Keratinocyte (primary cell): Measurements from ENCODE around the gene HBZ. TPM values are rescaled to one million over a fixed set of nuclear protein-coding genes. Genes with fewer than 3 reads are reported as not detected.

Experiments
- DNase-seq: peaks from one replicate; pipeline ENCODE4 v3.0.0-alpha.2; 2011; ENCODE audit warnings: low read depth, missing footprints, low spot score
- FAIRE-seq: peaks from 2 replicates; lab custom pipeline; 2011; peaks lifted over from hg19 to GRCh38; lab: Jason Lieb, UNC
- H2AFZ ChIP-seq: 2 replicates; pipeline ENCODE4 v1.6.0; 2012; ENCODE audit warnings: low read length, control low read depth, inconsistent platforms; ENCODE audit not compliant: control insufficient read depth
- H3K27ac ChIP-seq: 2 replicates; pipeline ENCODE4 v1.5.1; 2011; ENCODE audit warnings: low read length; ENCODE audit not compliant: control insufficient read depth, insufficient read depth
- H3K27me3 ChIP-seq: 3 replicates; pipeline ENCODE4 v1.6.0; 2011; ENCODE audit warnings: low read length; ENCODE audit not compliant: control insufficient read depth, insufficient read depth; ENCODE audit errors: extremely low read depth
- H3K36me3 ChIP-seq, 2 experiments: 2 replicates in 1 of 2; 3 replicates in 1 of 2; pipeline ENCODE4 v1.5.1; 2011; ENCODE audit warnings: low read length in 2 of 2, mild to moderate bottlenecking in 1 of 2; ENCODE audit not compliant: control insufficient read depth in 2 of 2, insufficient read depth in 2 of 2; ENCODE audit errors: extremely low read depth in 1 of 2
- H3K4me1 ChIP-seq: 3 replicates; pipeline ENCODE4 v1.5.1; 2011; ENCODE audit warnings: low read length; ENCODE audit not compliant: control insufficient read depth, insufficient read depth; ENCODE audit errors: extremely low read depth
- H3K4me2 ChIP-seq: 3 replicates; pipeline ENCODE4 v1.6.0; 2011; ENCODE audit warnings: low read depth, low read length; ENCODE audit not compliant: control insufficient read depth, insufficient read depth; ENCODE audit errors: extremely low read depth
- H3K4me3 ChIP-seq, 3 experiments: fragments of 200-600 bp in 1 of 3; sonication (generic) in 1 of 3; 2 replicates in 2 of 3; 3 replicates in 1 of 3; pipeline ENCODE4 v1.5.1; 2011 to 2016; ENCODE audit warnings: low read length in 3 of 3, mild to moderate bottlenecking in 3 of 3, control low read depth in 2 of 3, inconsistent platforms in 1 of 3, low read depth in 1 of 3, mixed read lengths in 1 of 3, mixed run types in 1 of 3, moderate library complexity in 1 of 3; ENCODE audit not compliant: control insufficient read depth in 2 of 3, insufficient read depth in 2 of 3; ENCODE audit errors: extremely low read depth in 1 of 3
- H3K79me2 ChIP-seq: 2 replicates; pipeline ENCODE4 v1.6.0; 2012; ENCODE audit warnings: low read length; ENCODE audit not compliant: control insufficient read depth, insufficient read depth
- H3K9ac ChIP-seq: 3 replicates; pipeline ENCODE4 v1.6.0; 2011; ENCODE audit warnings: low read length; ENCODE audit not compliant: control insufficient read depth, insufficient read depth; ENCODE audit errors: extremely low read depth
- H3K9me1 ChIP-seq: 3 replicates; pipeline ENCODE4 v1.6.0; 2011; ENCODE audit warnings: low read length; ENCODE audit not compliant: control insufficient read depth, insufficient read depth; ENCODE audit errors: extremely low read depth
- H3K9me3 ChIP-seq: 2 replicates; pipeline ENCODE4 v1.5.1; 2012; ENCODE audit warnings: low read depth, low read length; ENCODE audit not compliant: control insufficient read depth
- H4K20me1 ChIP-seq: 3 replicates; pipeline ENCODE4 v1.6.0; 2011; ENCODE audit warnings: low read length; ENCODE audit not compliant: control insufficient read depth, insufficient read depth; ENCODE audit errors: extremely low read depth
- EZH2 ChIP-seq: IDR thresholded peaks from one replicate; pipeline ENCODE4 v1.6.1; 2012; ENCODE audit warnings: inconsistent platforms, mild to moderate bottlenecking, low read length, moderate library complexity
- dilution Hi-C: fragments of 300-500 bp; cut with MboI; formaldehyde crosslinking; loops from one replicate; pipeline ENCODE4 v1.7.0; 2020; ENCODE audit warnings: low sequenced_read_pairs; ENCODE audit not compliant: extremely low pct_ligation_motif_present
- polyA plus RNA-seq, 5 experiments: library from polyadenylated mRNA; depleted of rRNA in 3 of 5; stranded (reverse) in 3 of 5; stranded (forward) in 1 of 5; unstranded in 1 of 5; fragments of >200 nt; gene quantifications; 1 replicate in 1 of 5; 2 replicates in 3 of 5; 3 replicates in 1 of 5; pipeline versions ENCODE4 v1.2.1 to v1.2.3, GENCODE V29; 2011 to 2012; ENCODE audit warnings: missing spikeins in 2 of 5, low read depth in 1 of 5, low replicate concordance in 1 of 5
- TF ChIP-seq, protein P1 (sequence below), 3 experiments: IDR thresholded peaks in 1 of 3; conservative IDR thresholded peaks in 1 of 3; optimal IDR thresholded peaks in 1 of 3; 2 replicates in 2 of 3; 3 replicates in 1 of 3; pipeline versions ENCODE3 to v1.5.1; 2011; ENCODE audit warnings: low read length in 3 of 3, mild to moderate bottlenecking in 3 of 3, moderate library complexity in 2 of 3, control low read depth in 1 of 3, inconsistent platforms in 1 of 3; ENCODE audit not compliant: insufficient read depth in 2 of 3; ENCODE audit errors: extremely low read depth in 1 of 3

The HBZ gene
- polyA plus RNA-seq, 1 donor (not counting 4 experiments of a cell fraction or from before 2014, with no cell fraction given), result not detected

DNA sequence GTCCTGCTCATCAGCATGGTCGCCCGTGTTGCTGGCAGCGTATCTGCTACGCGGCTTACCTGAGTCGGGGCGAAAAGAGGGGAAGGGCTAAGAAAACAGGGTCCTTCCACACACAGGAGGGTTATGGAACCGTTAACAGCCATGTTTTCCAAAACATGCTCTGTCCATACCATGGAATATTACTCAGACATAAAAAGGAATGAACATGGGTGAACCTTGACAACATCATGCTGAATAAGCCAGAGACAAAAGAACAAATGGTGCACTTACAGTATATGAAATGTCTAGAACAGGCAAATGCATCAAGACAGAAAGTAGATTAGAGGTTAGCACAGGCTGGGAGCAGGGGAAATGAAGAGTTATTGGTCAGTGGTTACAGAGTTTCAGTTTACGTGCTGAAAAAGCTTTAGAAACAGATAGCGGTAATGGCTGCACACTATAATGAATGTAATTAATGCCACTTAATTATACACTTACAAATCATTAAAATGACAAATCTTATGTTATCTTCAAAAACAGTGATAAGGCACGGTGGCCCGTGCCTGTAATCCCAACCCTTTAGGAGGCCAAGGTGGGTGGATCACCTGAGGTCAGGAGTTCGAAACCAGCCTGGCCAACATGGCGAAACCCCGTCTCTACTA lies 21.8 kb upstream of the HBZ start:
- TF ChIP-seq EZH2, result no peak
- TF ChIP-seq, protein P1, sequence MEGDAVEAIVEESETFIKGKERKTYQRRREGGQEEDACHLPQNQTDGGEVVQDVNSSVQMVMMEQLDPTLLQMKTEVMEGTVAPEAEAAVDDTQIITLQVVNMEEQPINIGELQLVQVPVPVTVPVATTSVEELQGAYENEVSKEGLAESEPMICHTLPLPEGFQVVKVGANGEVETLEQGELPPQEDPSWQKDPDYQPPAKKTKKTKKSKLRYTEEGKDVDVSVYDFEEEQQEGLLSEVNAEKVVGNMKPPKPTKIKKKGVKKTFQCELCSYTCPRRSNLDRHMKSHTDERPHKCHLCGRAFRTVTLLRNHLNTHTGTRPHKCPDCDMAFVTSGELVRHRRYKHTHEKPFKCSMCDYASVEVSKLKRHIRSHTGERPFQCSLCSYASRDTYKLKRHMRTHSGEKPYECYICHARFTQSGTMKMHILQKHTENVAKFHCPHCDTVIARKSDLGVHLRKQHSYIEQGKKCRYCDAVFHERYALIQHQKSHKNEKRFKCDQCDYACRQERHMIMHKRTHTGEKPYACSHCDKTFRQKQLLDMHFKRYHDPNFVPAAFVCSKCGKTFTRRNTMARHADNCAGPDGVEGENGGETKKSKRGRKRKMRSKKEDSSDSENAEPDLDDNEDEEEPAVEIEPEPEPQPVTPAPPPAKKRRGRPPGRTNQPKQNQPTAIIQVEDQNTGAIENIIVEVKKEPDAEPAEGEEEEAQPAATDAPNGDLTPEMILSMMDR (optimal IDR thresholded peaks at IDR 0.05 in 1 of 3, IDR thresholded peaks at IDR 0.05 in 1 of 3, conservative IDR thresholded peaks at IDR 0.05 in 1 of 3; ENCODE audit: extremely low read depth in 1 of 3, insufficient read depth in 2 of 3, low read length in 3 of 3), result no peak
- no peaks in the 10 kb centered on the region for H3K9me3 ChIP-seq
- dilution Hi-C loops, result no loop called here
- H4K20me1 ChIP-seq, result no peaks in the 10 kb centered on the region
- H3K27ac ChIP-seq, result no peak overlapping the region
- H2AFZ ChIP-seq, result no peak overlapping the region
- FAIRE-seq (no peak), DNase-seq (no peak)
- no peak overlapping the region for H3K4me3 ChIP-seq
- H3K36me3 ChIP-seq, result peaks cover 2 to 7% of the 10 kb centered on the region in 2 experiments
- peaks cover 33% of the 10 kb centered on the region for H3K79me2 ChIP-seq
- H3K9me1 ChIP-seq, result no peaks in the 10 kb centered on the region
- no peak overlapping the region for H3K9ac ChIP-seq
- H3K4me1 ChIP-seq, result no peaks in the 10 kb centered on the region
- no peaks in the 10 kb centered on the region for H3K27me3 ChIP-seq
- no peak overlapping the region for H3K4me2 ChIP-seq

DNA sequence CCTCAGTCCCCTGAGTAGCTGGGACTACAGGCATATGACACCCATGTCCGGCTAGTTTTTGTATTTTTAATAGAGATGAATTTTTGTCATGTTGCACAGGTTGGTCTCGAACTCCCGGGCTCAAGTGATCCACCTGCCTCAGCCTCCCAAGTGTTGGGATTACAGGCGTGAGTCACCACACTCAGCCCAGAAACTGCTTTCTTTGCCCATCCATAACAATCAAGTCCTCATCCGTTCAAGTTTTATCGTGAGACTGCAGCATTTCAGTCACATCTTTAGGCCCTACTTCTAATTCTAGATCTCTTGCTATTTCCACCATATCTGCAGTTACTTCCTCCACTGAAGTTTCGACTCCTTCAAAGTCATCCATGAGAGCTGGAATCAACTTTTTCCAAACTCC lies 20.3 kb upstream of the HBZ start:
- Histone ChIP-seq H3K4me2 (no peak overlapping the region), H3K9ac (no peak overlapping the region), H3K27me3 (no peaks in the 10 kb centered on the region), H4K20me1 (no peaks in the 10 kb centered on the region), H3K9me1 (no peaks in the 10 kb centered on the region), H2AFZ (no peak overlapping the region), H3K36me3 (peaks cover 5 to 6% of the 10 kb centered on the region in 2 experiments), H3K4me1 (no peaks in the 10 kb centered on the region), H3K79me2 (peaks cover 45% of the 10 kb centered on the region), H3K27ac (no peak overlapping the region), H3K4me3 (no peak overlapping the region), H3K9me3 (no peaks in the 10 kb centered on the region)
- FAIRE-seq (no peak), DNase-seq (no peak)
- dilution Hi-C loops, result no loop called here
- TF ChIP-seq, protein P1 (optimal IDR thresholded peaks at IDR 0.05 in 1 of 3, IDR thresholded peaks at IDR 0.05 in 1 of 3, conservative IDR thresholded peaks at IDR 0.05 in 1 of 3; ENCODE audit: extremely low read depth in 1 of 3, insufficient read depth in 2 of 3, low read length in 3 of 3), result no peak
- no peak for TF ChIP-seq EZH2
